ENCODE data around the gene VIPAS39. TPM values are rescaled to one million over a fixed set of nuclear protein-coding genes. Genes with fewer than 3 reads are reported as not detected.

Gene VIPAS39
- total RNA-seq, 1 experiment from 2014 or later = 19.3 TPM

- Mint-ChIP-seq H3K9me3 (ENCODE audit: low read depth, unreplicated experiment) (no peaks in the 10 kb centered on the region), H3K4me1 (ENCODE audit: low read depth, unreplicated experiment) (no peaks in the 10 kb centered on the region), H3K4me3 (ENCODE audit: low read depth, unreplicated experiment) (no peak overlapping the region), H3K27ac (ENCODE audit: unreplicated experiment) (no peak overlapping the region), H3K36me3 (ENCODE audit: insufficient read depth, unreplicated experiment) (no peaks in the 10 kb centered on the region), H3K27me3 (ENCODE audit: unreplicated experiment) (peaks cover 13% of the 10 kb centered on the region)
- no peak for TF ChIP-seq CTCF (IDR thresholded peaks at IDR 0.05; ENCODE audit: unreplicated experiment)
- no TSS peak for BruUV-seq (replicated peaks)
- CTCF ChIA-PET = no interaction called here
- intact Hi-C loops (cut with micrococcal nuclease; ENCODE audit: unreplicated experiment) = no loop called here
- no peak for DNase-seq
Observed at GRCh38 chr14:77490347-77490986, 33.1 kb upstream of the VIPAS39 start.

- no peak for DNase-seq
- no peak for TF ChIP-seq CTCF (IDR thresholded peaks at IDR 0.05; ENCODE audit: unreplicated experiment)
- Mint-ChIP-seq H3K4me3 (ENCODE audit: low read depth, unreplicated experiment) (no peak overlapping the region), H3K27me3 (ENCODE audit: unreplicated experiment) (peaks cover 13% of the 10 kb centered on the region), H3K27ac (ENCODE audit: unreplicated experiment) (no peak overlapping the region), H3K9me3 (ENCODE audit: low read depth, unreplicated experiment) (no peaks in the 10 kb centered on the region), H3K36me3 (ENCODE audit: insufficient read depth, unreplicated experiment) (no peaks in the 10 kb centered on the region), H3K4me1 (ENCODE audit: low read depth, unreplicated experiment) (no peaks in the 10 kb centered on the region)
- BruUV-seq (replicated peaks) = no TSS peak
- CTCF ChIA-PET = no interaction called here
- intact Hi-C loops (cut with micrococcal nuclease; ENCODE audit: unreplicated experiment) = no loop called here
Observed at GRCh38 chr14:77489041-77489440, 31.6 kb upstream of the VIPAS39 start.

GRCh38 chr14:77488558-77488957 is 31.2 kb upstream of the VIPAS39 start:
- no TSS peak for BruUV-seq (replicated peaks)
- Mint-ChIP-seq H3K27ac (ENCODE audit: unreplicated experiment) (no peak overlapping the region), H3K36me3 (ENCODE audit: insufficient read depth, unreplicated experiment) (no peaks in the 10 kb centered on the region), H3K4me1 (ENCODE audit: low read depth, unreplicated experiment) (no peaks in the 10 kb centered on the region), H3K4me3 (ENCODE audit: low read depth, unreplicated experiment) (no peak overlapping the region), H3K9me3 (ENCODE audit: low read depth, unreplicated experiment) (no peaks in the 10 kb centered on the region), H3K27me3 (ENCODE audit: unreplicated experiment) (peaks cover 13% of the 10 kb centered on the region)
- intact Hi-C loops (cut with micrococcal nuclease; ENCODE audit: unreplicated experiment) = no loop called here
- CTCF ChIA-PET = no interaction called here
- no peak for DNase-seq
- TF ChIP-seq CTCF (IDR thresholded peaks at IDR 0.05; ENCODE audit: unreplicated experiment) = no peak

GRCh38 chr14:77485901-77486678 is 28.7 kb upstream of the VIPAS39 start:
- intact Hi-C loops (cut with micrococcal nuclease; ENCODE audit: unreplicated experiment) = no loop called here
- H3K4me1 Mint-ChIP-seq (ENCODE audit: low read depth, unreplicated experiment) = no peaks in the 10 kb centered on the region
- no peak for DNase-seq

More at GRCh38 chr14:77485901-77486678, 28.7 kb upstream of the VIPAS39 start:
- Mint-ChIP-seq H3K4me3 (ENCODE audit: low read depth, unreplicated experiment) (no peak overlapping the region), H3K9me3 (ENCODE audit: low read depth, unreplicated experiment) (no peaks in the 10 kb centered on the region), H3K36me3 (ENCODE audit: insufficient read depth, unreplicated experiment) (no peaks in the 10 kb centered on the region), H3K27me3 (ENCODE audit: unreplicated experiment) (peaks cover 13% of the 10 kb centered on the region), H3K27ac (ENCODE audit: unreplicated experiment) (no peak overlapping the region)
- TF ChIP-seq CTCF (IDR thresholded peaks at IDR 0.05; ENCODE audit: unreplicated experiment) = no peak
- BruUV-seq (replicated peaks) = no TSS peak
- CTCF ChIA-PET = no interaction called here
